ENCODE data around the gene KSR2.

KSR2 gene

DNA sequence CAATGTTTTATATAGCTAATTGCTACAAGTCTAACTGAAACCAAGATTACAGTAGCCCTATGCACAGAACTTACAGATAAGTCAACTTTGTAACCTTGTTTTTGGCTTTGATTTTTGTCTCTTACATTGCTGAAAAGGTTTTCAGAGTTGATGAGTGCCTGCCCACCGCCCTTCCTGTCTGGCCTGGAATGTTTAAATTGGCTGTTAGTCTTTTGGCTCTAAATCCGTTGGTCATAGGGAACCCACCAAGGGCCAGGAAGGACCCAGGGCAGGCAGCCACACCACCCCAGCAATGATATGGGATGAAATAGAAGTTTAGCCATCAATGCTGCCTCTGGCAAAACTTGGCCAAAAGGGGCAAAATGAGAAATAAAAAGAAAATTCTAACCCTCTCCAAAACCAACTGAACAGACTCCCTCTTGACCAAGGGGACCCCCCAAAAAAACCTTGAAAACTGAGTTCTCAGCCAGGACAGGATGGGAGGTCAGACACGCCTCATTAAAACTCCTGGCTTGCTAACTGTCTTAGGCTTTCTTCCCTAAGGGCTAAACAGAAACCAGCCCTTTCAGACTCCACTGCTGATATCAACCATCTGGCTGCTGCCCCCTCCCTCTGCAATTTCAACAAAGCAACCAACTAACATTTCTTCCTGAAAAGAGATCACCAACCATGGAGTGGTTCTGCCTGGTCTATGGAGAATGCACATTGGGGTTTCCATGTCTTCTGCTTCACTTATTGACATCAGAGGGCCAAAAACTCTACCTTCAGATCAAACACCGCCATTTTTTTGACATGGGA lies 365.3 kb downstream of the KSR2 start:
- 76 to 78% methylated on average over 2 to 4 of the region's 4 CpGs for WGBS, 2 experiments (ENCODE audit: insufficient coverage in 2 of 2)
- no peaks in the 10 kb centered on the region for H3K9me3 ChIP-seq (ENCODE audit: control insufficient read depth, low read length)
- no peak overlapping the region for H3K4me3 ChIP-seq (ENCODE audit: extremely low read depth, insufficient read depth, low read length, poor library complexity, severe bottlenecking)
- no peak overlapping the region for H3K27ac ChIP-seq (ENCODE audit: low read depth, low read length, severe bottlenecking)
- no peaks in the 10 kb centered on the region for H3K4me1 ChIP-seq (ENCODE audit: control insufficient read depth, insufficient read depth, low read length, poor library complexity, severe bottlenecking)
- no peaks in the 10 kb centered on the region for H3K36me3 ChIP-seq (ENCODE audit: control insufficient read depth, insufficient read depth, low read length)

GRCh38 chr12:117599849-117600248 lies 368.9 kb downstream of the KSR2 start:
- Histone ChIP-seq H3K36me3 (ENCODE audit: control insufficient read depth, insufficient read depth, low read length) (no peaks in the 10 kb centered on the region), H3K27ac (ENCODE audit: low read depth, low read length, severe bottlenecking) (no peak overlapping the region), H3K4me1 (ENCODE audit: control insufficient read depth, insufficient read depth, low read length, poor library complexity, severe bottlenecking) (no peaks in the 10 kb centered on the region), H3K9me3 (ENCODE audit: control insufficient read depth, low read length) (no peaks in the 10 kb centered on the region), H3K4me3 (ENCODE audit: extremely low read depth, insufficient read depth, low read length, poor library complexity, severe bottlenecking) (no peak overlapping the region)
- WGBS, 2 experiments (ENCODE audit: insufficient coverage in 2 of 2), result 83 to 93% methylated on average over 3 to 5 of the region's 5 CpGs

GRCh38 chr12:117596968-117597367 lies 371.8 kb downstream of the KSR2 start:
- Histone ChIP-seq H3K9me3 (ENCODE audit: control insufficient read depth, low read length) (no peaks in the 10 kb centered on the region), H3K4me3 (ENCODE audit: extremely low read depth, insufficient read depth, low read length, poor library complexity, severe bottlenecking) (no peak overlapping the region), H3K4me1 (ENCODE audit: control insufficient read depth, insufficient read depth, low read length, poor library complexity, severe bottlenecking) (no peaks in the 10 kb centered on the region), H3K36me3 (ENCODE audit: control insufficient read depth, insufficient read depth, low read length) (no peaks in the 10 kb centered on the region), H3K27ac (ENCODE audit: low read depth, low read length, severe bottlenecking) (no peak overlapping the region)
- WGBS, 2 experiments (ENCODE audit: insufficient coverage in 2 of 2), result 100% methylated on average over 1 of the region's 6 CpGs; no CpG with 5 or more reads in 1 of the 2 experiments

- WGBS, 2 experiments (ENCODE audit: insufficient coverage in 2 of 2), result 63 to 86% methylated on average over 1 of the region's 1 CpG
- Histone ChIP-seq H3K9me3 (ENCODE audit: control insufficient read depth, low read length) (no peaks in the 10 kb centered on the region), H3K4me1 (ENCODE audit: control insufficient read depth, insufficient read depth, low read length, poor library complexity, severe bottlenecking) (no peaks in the 10 kb centered on the region), H3K4me3 (ENCODE audit: extremely low read depth, insufficient read depth, low read length, poor library complexity, severe bottlenecking) (no peak overlapping the region), H3K36me3 (ENCODE audit: control insufficient read depth, insufficient read depth, low read length) (no peaks in the 10 kb centered on the region), H3K27ac (ENCODE audit: low read depth, low read length, severe bottlenecking) (no peak overlapping the region)
Observed at GRCh38 chr12:117595751-117596150, 373.0 kb downstream of the KSR2 start.

DNA sequence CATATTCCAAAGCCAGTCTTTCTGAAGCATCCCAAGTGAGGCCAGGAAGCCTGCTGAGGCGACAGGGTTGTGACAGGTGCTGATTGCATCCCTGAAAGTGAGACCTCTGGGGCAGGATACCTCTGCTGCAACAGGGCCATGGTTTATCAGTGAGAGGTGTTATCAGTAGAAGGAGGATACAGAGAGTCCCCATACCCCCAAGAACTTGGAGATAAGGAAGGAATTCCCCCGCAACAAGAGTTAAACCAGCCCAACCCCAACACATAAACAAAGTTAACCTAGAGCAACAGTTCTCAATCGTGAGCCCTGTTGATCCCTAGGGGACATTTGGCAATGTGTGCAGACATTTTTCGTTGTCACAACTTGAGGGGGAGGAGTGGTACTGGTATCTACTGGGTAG lies 374.3 kb downstream of the KSR2 start:
- Histone ChIP-seq H3K4me3 (ENCODE audit: extremely low read depth, insufficient read depth, low read length, poor library complexity, severe bottlenecking) (no peak overlapping the region), H3K27ac (ENCODE audit: low read depth, low read length, severe bottlenecking) (no peak overlapping the region), H3K36me3 (ENCODE audit: control insufficient read depth, insufficient read depth, low read length) (no peaks in the 10 kb centered on the region), H3K4me1 (ENCODE audit: control insufficient read depth, insufficient read depth, low read length, poor library complexity, severe bottlenecking) (no peaks in the 10 kb centered on the region), H3K9me3 (ENCODE audit: control insufficient read depth, low read length) (no peaks in the 10 kb centered on the region)
- WGBS, 2 experiments (ENCODE audit: insufficient coverage in 2 of 2), result 71 to 89% methylated on average over 1 of the region's 4 CpGs

DNA sequence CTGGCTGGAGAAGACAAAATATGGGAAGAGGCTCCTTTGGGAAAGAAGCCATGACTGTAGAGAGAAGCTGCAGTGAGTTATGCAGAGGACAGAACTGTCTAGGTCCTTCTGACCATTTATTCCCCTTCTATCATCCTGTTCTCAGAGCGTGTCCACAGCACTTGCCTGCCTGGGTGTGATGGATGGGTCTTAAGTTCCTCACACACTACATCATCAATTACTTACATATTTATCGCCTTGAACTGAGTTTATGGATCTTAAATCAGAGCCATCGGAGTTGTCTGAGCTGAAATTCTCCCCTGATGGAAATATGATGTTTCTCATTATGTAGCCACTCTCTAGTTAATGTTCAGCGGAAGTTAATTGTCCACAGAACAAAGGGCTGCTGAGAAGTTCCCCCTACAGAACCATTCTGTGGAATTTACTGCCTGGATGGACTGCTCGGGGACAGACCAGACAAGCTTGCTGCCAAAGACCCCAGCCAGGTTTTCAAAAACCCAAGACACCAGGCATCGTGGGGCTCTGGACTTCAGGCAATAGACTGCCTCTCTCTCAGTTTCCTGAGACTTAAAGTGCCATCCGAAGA lies 374.9 kb downstream of the KSR2 start:
- 89 to 90% methylated on average over 4 to 5 of the region's 7 CpGs for WGBS, 2 experiments (ENCODE audit: insufficient coverage in 2 of 2)
- no peak overlapping the region for H3K27ac ChIP-seq (ENCODE audit: low read depth, low read length, severe bottlenecking)
- no peaks in the 10 kb centered on the region for H3K4me1 ChIP-seq (ENCODE audit: control insufficient read depth, insufficient read depth, low read length, poor library complexity, severe bottlenecking)
- no peaks in the 10 kb centered on the region for H3K9me3 ChIP-seq (ENCODE audit: control insufficient read depth, low read length)
- H3K36me3 ChIP-seq (ENCODE audit: control insufficient read depth, insufficient read depth, low read length), result no peaks in the 10 kb centered on the region
- no peak overlapping the region for H3K4me3 ChIP-seq (ENCODE audit: extremely low read depth, insufficient read depth, low read length, poor library complexity, severe bottlenecking)

DNA sequence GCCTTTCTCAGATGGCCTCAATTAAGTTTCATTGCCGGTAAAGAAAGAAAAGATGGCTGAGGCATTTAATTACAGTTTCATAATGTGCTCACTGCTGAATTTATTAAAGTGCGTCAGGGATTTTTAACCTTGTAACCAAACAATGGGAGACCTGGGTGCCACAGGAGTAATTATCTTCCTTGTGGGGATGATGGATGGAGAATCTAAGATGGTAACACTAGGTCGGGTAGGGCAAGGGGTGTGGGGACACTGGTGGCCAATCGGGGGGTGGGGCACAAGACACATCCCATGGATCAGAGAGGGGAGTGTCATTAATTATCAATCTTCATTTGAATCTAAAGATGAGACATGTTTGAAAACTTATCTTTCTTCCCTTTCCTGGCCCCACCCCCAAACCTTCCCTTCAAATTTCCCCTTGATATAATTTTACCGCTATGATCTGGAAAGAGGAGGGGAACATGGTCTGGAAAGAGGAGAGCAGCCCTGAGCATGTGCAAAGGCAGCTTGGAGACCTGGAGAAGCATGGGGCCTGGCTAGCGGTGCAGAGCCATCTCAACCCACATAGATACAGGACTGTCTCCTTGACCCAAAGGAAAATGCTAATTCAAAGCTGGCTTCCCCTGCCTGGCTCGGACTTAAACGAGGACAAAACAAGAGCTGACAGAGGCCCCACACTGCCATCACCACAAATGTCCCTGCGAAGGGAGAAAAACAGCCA lies 376.0 kb downstream of the KSR2 start:
- H3K4me1 ChIP-seq (ENCODE audit: control insufficient read depth, insufficient read depth, low read length, poor library complexity, severe bottlenecking), result no peaks in the 10 kb centered on the region
- no peaks in the 10 kb centered on the region for H3K9me3 ChIP-seq (ENCODE audit: control insufficient read depth, low read length)
- H3K27ac ChIP-seq (ENCODE audit: low read depth, low read length, severe bottlenecking), result no peak overlapping the region
- H3K36me3 ChIP-seq (ENCODE audit: control insufficient read depth, insufficient read depth, low read length), result no peaks in the 10 kb centered on the region
- H3K4me3 ChIP-seq (ENCODE audit: extremely low read depth, insufficient read depth, low read length, poor library complexity, severe bottlenecking), result no peak overlapping the region
- 53 to 67% methylated on average over 3 to 7 of the region's 9 CpGs for WGBS, 2 experiments (ENCODE audit: insufficient coverage in 2 of 2)

DNA sequence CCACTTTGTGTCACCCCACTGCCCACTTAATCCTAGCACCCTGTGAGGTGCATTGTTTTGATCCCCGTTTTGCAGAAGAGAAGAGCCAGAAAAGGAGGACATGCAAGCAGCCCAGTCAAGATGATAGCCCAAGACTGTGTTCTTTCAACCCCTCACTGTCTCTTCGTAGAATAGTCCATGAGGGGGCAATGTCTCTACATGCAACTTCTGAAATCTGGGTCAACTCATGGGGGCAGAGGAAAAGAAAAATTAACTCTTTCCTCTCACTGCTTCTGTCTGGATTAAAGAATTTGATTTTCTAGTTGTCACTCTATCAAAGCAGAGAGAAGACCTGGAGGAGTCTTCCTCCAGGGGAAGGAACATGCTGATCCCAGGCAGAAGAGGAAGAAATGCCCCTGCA lies 377.8 kb downstream of the KSR2 start:
- Histone ChIP-seq H3K4me1 (ENCODE audit: control insufficient read depth, insufficient read depth, low read length, poor library complexity, severe bottlenecking) (no peaks in the 10 kb centered on the region), H3K4me3 (ENCODE audit: extremely low read depth, insufficient read depth, low read length, poor library complexity, severe bottlenecking) (no peak overlapping the region), H3K36me3 (ENCODE audit: control insufficient read depth, insufficient read depth, low read length) (no peaks in the 10 kb centered on the region), H3K9me3 (ENCODE audit: control insufficient read depth, low read length) (no peaks in the 10 kb centered on the region), H3K27ac (ENCODE audit: low read depth, low read length, severe bottlenecking) (no peak overlapping the region)
- WGBS, 2 experiments (ENCODE audit: insufficient coverage in 2 of 2), result 83% methylated on average over 1 of the region's 2 CpGs; no CpG with 5 or more reads in 1 of the 2 experiments

- H3K9me3 ChIP-seq (ENCODE audit: control insufficient read depth, low read length), result no peaks in the 10 kb centered on the region
- no peak overlapping the region for H3K4me3 ChIP-seq (ENCODE audit: extremely low read depth, insufficient read depth, low read length, poor library complexity, severe bottlenecking)
- 83 to 100% methylated on average over 1 to 2 of the region's 3 CpGs for WGBS, 2 experiments (ENCODE audit: insufficient coverage in 2 of 2)
- no peak overlapping the region for H3K27ac ChIP-seq (ENCODE audit: low read depth, low read length, severe bottlenecking)
- no peaks in the 10 kb centered on the region for H3K36me3 ChIP-seq (ENCODE audit: control insufficient read depth, insufficient read depth, low read length)
- no peaks in the 10 kb centered on the region for H3K4me1 ChIP-seq (ENCODE audit: control insufficient read depth, insufficient read depth, low read length, poor library complexity, severe bottlenecking)
Observed at GRCh38 chr12:117590386-117590785, 378.4 kb downstream of the KSR2 start.

GRCh38 chr12:117589021-117589420 lies 379.8 kb downstream of the KSR2 start:
- peaks cover under 1% of the 10 kb centered on the region for H3K4me1 ChIP-seq (ENCODE audit: control insufficient read depth, insufficient read depth, low read length, poor library complexity, severe bottlenecking)
- H3K9me3 ChIP-seq (ENCODE audit: control insufficient read depth, low read length), result no peaks in the 10 kb centered on the region
- WGBS, 2 experiments (ENCODE audit: insufficient coverage in 2 of 2), result no CpG with 5 or more reads among the region's 1 CpG
- no peak overlapping the region for H3K4me3 ChIP-seq (ENCODE audit: extremely low read depth, insufficient read depth, low read length, poor library complexity, severe bottlenecking)
- H3K27ac ChIP-seq (ENCODE audit: low read depth, low read length, severe bottlenecking), result no peak overlapping the region
- no peaks in the 10 kb centered on the region for H3K36me3 ChIP-seq (ENCODE audit: control insufficient read depth, insufficient read depth, low read length)
